Measurements from ENCODE around the gene PIK3AP1.
"Not testable (repeated sequence)": the region's sequence is repeated elsewhere in the genome, so short reads cannot be mapped to it uniquely, and the experiment has no call there.

Gene PIK3AP1

GRCh38 chr10:96719850-96720421, 378 bp downstream of the PIK3AP1 start:
- FAIRE-seq = no peak

GRCh38 chr10:96719200-96719599, 1.1 kb downstream of the PIK3AP1 start:
- FAIRE-seq = no peak

- FAIRE-seq = no peak
These were observed 1.9 kb downstream of the PIK3AP1 start for GRCh38 chr10:96718304-96718990.

DNA sequence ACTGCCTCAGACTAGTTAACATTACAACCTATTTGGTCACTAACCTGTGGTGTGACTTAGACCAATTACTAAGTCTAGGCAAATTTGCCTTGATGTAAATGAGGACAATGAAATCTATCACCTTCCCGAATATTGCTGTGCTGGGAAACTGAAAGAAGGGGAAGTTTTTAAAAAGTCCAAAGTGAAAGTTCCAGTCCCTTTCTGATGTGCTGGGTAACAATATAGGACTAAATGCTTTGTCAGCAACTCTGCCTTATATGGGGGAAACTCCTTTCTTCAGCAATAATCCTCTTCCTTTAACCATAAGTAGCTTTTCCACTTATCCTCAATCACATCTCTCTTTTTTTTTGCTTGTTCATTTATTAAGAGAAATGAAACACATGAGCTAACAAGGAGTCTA, 3.9 kb downstream of the PIK3AP1 start:
- FAIRE-seq = no peak

GRCh38 chr10:96714746-96715255, 5.5 kb downstream of the PIK3AP1 start:
- FAIRE-seq = peak; percentile 71

DNA sequence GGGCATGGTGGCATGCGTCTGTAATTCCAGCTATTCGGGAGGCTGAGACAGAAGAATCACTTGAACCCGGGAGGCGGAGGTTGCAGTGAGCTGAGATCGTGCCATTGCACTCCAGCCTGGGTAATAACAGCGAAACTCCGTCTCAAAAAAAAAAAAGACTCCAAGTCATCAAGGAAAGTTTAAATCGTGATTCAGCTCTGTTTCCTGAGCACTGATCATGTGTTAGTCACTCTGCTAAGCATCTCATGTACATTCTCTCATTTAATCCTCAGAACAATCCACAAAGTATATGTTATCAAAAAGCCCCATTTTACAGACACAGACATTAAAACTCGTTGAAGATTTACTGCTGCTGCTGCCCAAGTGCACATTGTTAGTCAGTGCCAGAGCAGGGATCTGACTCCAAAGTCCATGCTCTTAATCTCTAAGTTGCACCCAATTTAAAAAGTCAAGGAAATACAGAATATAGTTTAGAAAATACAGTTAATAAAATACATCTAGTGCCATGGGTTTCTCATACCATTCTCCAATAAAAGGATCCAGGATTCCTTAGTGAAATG, 6.2 kb downstream of the PIK3AP1 start:
- FAIRE-seq = no peak

GRCh38 chr10:96712662-96713271, 7.5 kb downstream of the PIK3AP1 start:
- FAIRE-seq = no peak

GRCh38 chr10:96711048-96711728, 9.1 kb downstream of the PIK3AP1 start:
- FAIRE-seq = no peak

DNA sequence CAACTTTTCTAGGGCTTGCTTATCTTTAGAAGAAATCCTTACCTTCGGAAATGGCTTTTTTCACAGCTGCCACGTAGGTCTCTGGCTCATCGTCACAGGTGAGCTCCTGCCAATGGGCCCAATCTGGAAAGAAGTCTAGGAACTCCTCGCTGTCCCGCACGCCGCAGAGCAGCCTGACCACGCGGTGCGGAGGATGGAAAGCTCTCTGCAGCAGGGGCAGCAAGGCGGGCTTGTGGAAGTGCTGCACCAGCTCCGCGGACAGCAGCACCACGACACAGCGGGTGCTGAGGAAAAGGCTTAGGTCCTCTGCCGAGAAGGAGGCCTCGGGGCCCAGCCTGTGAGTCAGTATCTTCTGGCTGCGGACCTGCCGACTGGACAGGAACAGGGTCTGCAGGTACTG, 10.8 kb downstream of the PIK3AP1 start:
- no peak for FAIRE-seq

DNA sequence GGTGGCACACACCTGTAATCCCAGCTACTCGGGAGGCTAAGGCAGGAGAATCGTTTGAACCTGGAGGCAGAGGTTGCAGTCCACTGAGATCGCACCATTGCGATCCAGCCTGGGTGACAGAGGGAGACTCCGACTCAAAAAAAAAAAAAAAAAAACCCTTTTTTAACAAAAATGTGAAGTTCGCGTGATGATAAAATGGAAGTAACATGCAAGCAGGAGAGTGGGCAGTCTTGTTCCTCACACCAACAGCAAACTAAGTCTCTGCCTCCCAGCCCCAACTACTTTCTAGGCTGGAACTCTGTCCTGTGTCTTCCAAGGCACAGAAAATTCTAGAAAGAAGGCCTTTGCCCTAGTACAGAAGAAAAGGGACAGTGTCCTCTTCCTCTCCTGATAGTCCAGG, 11.3 kb downstream of the PIK3AP1 start:
- FAIRE-seq = no peak

- no peak for FAIRE-seq
These were observed 11.9 kb downstream of the PIK3AP1 start for GRCh38 chr10:96708456-96708855.

GRCh38 chr10:96706331-96706853, 13.9 kb downstream of the PIK3AP1 start:
- no peak for FAIRE-seq

GRCh38 chr10:96705134-96705533, 15.2 kb downstream of the PIK3AP1 start:
- no peak for FAIRE-seq

- FAIRE-seq = no peak
These were observed 15.8 kb downstream of the PIK3AP1 start for GRCh38 chr10:96704563-96704962.

GRCh38 chr10:96703358-96703757, 17.0 kb downstream of the PIK3AP1 start:
- no peak for FAIRE-seq

- FAIRE-seq = no peak
These were observed 19.0 kb downstream of the PIK3AP1 start for GRCh38 chr10:96701265-96701664.

DNA sequence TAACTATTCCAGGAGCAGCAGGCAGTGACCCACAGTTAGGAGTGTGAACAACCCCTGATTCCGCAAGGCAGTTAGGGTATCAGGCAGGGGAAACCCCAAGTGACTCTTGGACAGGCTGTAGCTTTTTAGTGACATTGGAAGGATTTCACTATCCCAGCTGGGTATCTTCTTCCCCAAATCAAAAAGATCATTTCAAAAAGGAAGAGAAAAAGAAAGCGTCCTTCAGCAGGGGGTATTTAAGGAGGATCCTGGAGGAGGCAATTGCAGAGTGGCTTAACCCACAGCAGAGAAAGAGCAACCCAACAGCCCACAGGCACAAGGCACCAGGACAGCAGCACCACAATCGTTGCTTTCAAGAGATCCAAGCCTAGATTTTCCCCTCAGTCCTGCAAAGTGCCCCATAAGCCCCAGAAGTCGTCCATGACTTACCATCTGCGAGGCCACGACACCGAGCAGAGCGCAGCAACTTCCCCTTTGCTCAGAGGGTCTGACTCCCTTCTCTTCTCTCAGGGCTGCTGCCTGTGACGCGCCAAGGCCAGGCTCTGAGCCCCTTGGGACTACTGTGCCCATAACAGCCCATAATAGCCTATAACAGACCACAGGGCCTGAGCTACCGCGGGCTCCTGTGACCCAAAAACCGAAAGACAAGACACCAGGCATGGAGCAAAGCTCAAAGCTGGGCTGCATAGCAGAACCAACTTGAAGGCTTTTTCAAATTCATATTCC, 19.8 kb downstream of the PIK3AP1 start:
- no peak for FAIRE-seq

DNA sequence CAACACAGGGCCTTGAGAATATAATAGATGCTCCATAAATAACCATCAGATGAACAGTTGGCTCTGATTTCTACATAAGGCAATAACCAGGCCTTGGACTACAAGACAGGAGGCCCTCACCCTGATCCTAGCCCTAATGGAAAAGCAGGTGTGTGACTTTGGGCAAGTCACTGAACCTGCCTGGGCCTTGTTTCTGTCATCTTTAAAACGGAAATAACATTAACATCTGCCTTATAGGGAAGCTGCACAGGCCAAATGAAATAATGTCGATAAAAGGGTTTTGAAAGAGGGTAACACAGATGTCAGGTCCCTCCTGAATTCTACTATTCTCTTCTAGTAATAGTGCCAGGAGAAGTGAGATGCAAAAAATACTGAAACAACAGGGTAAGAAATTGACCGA, 20.7 kb downstream of the PIK3AP1 start:
- no peak for FAIRE-seq

GRCh38 chr10:96698305-96698704, 22.0 kb downstream of the PIK3AP1 start:
- not testable (repeated sequence) for FAIRE-seq

DNA sequence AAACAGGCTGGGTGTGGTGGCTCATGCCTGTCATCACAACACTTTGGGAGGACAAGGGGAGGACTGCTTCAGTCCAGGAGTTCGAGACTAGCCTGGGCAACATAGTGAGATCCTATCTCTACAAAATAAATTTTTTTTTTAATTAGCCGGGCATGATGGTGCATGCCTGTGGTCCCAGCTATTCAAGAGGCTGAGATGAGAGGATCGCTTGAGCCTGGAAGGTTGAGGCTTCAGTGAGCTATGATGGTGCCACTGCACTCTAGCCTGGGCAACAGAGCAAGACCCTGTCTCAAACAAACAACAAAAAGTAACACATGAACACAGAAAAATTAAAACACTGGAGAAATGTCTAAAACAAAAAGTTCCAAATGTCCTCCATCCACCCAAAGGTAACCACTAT, 22.9 kb downstream of the PIK3AP1 start:
- no peak for FAIRE-seq

DNA sequence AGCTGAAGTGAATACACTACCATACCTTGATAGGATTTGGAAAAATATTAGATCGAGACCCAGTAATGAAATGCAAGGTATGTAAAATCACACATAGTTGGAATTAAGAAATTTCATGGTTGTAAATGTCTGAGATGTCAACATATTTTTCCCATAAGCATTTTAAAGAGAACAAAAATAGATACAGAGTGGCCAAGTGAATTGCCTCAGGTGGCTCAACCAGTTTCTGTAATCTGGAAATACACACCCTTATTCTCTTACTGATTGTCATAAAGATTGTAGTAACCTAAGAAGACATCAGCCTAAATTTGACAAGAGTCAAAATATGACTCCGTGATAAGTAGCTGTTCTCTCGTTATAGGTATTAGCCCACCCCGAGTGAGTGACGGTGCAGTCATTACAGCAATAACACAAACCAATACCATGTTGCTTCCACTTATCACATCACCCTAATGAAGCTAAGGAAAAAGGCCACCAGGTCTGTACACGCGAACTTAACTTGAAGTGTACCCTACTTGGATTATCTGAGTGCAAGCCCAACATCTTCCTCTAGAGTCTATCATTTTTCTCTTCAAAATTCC, 23.4 kb downstream of the PIK3AP1 start:
- FAIRE-seq = no peak
